Left lung (tissue), 10 donors: ENCODE measurements around the gene TENM3. TPM values are rescaled to one million over a fixed set of nuclear protein-coding genes. Genes with fewer than 3 reads are reported as not detected.

Source experiments
- ATAC-seq: fragments of 200-7000 bp; cut with Tn5 transposase; one replicate; pipeline ENCODE4 v1.9.1; 2020; ENCODE audit warnings: moderate library complexity
- DNase-seq, 4 donors: peaks; one replicate each; pipeline ENCODE4 v3.0.0-alpha.2; 2013 to 2020
- H3K27ac ChIP-seq, 2 donors: fragments of 200-600 bp; sonication (generic) in 1 of 2; one replicate each; pipeline versions ENCODE4 v1.5.0 to v1.8.0; 2020 to 2021
- H3K27me3 ChIP-seq, 2 donors: fragments of 200-600 bp; sonication (generic) in 1 of 2; one replicate each; pipeline versions ENCODE4 v1.5.0 to v1.8.0; 2020 to 2021
- H3K36me3 ChIP-seq, 2 donors: fragments of 200-600 bp; sonication (generic) in 1 of 2; one replicate each; pipeline versions ENCODE4 v1.5.0 to v1.8.0; 2020 to 2021
- H3K4me1 ChIP-seq, 2 donors: fragments of 200-600 bp; one replicate each; pipeline ENCODE4 v1.8.0; 2021
- H3K4me3 ChIP-seq, 2 donors: fragments of 200-600 bp; sonication (generic) in 1 of 2; one replicate each; pipeline versions ENCODE4 v1.5.0 to v1.8.0; 2020 to 2021; ENCODE audit warnings: mild to moderate bottlenecking in 1 of 2
- H3K9me3 ChIP-seq, 2 donors: fragments of 200-600 bp; sonication (generic) in 1 of 2; one replicate each; pipeline versions ENCODE4 v1.5.0 to v1.8.0; 2020 to 2021
- intact Hi-C, 2 donors: fragments of 100-400 bp; cut with DNase I; formaldehyde crosslinking; loops; one replicate each; pipeline versions ENCODE4 v1.11.2 to v1.14.2; 2022
- polyA plus RNA-seq, 6 donors: library from polyadenylated mRNA; unstranded; fragments of 120-200 nt; gene quantifications; one replicate each; pipeline ENCODE4 v1.2.1, GENCODE V29; 2013; ENCODE audit not compliant: insufficient read length in 6 of 6
- total RNA-seq, 2 donors: library from RNA; stranded (reverse); fragmentation: NEBNext Ultra II Directional; extraction: Animal tissue kit (Norgen Biotek cat#: 25700); gene quantifications; one replicate each; pipeline ENCODE4 v1.2.1, GENCODE V29; 2021
- TF ChIP-seq, protein P1 (sequence below), 2 donors: fragments of 200-600 bp; sonication (generic) in 1 of 2; IDR thresholded peaks; one replicate each; pipeline versions ENCODE4 v1.5.0 to v1.8.0; 2021; ENCODE audit warnings: antibody characterized with exemption in 2 of 2
- donor health status: DM: no; HTN: yes; CAD: no.
- donor health status: DM: no; HTN: no; CAD: no.

TENM3 gene
- total and polyA plus RNA-seq, 8 donors, result 2.2 to 5.6 (median 3.1) TPM

DNA sequence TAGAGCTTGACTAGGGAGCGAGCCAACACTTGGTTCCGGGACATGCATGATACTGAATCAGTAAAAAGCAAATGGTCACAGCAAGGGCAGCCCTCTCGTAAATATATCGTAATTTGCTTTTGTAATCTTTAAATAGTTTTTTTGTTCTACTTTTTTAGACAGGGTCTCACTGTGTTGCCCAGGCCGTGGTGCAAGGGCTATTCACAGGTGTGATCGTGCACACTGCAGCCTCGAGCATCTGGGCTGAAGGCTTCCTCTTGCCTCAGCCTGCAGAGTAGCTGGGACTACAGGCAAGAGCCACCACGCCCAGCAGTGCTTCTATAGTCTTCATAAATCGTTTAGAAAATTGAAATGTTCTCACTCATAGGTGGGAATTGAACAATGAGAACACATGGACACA lies 309.7 kb downstream of the TENM3 start:
- TF ChIP-seq, protein P1, sequence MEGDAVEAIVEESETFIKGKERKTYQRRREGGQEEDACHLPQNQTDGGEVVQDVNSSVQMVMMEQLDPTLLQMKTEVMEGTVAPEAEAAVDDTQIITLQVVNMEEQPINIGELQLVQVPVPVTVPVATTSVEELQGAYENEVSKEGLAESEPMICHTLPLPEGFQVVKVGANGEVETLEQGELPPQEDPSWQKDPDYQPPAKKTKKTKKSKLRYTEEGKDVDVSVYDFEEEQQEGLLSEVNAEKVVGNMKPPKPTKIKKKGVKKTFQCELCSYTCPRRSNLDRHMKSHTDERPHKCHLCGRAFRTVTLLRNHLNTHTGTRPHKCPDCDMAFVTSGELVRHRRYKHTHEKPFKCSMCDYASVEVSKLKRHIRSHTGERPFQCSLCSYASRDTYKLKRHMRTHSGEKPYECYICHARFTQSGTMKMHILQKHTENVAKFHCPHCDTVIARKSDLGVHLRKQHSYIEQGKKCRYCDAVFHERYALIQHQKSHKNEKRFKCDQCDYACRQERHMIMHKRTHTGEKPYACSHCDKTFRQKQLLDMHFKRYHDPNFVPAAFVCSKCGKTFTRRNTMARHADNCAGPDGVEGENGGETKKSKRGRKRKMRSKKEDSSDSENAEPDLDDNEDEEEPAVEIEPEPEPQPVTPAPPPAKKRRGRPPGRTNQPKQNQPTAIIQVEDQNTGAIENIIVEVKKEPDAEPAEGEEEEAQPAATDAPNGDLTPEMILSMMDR (IDR thresholded peaks at IDR 0.05), result no peak
- Histone ChIP-seq H3K36me3 (no peaks in the 10 kb centered on the region), H3K27me3 (no peaks in the 10 kb centered on the region), H3K4me1 (no peaks in the 10 kb centered on the region), H3K9me3 (no peaks in the 10 kb centered on the region), H3K4me3 (no peak overlapping the region), H3K27ac (no peak overlapping the region)
- intact Hi-C loops, result no loop called here
- ATAC-seq (no peak), DNase-seq (no peak)

DNA sequence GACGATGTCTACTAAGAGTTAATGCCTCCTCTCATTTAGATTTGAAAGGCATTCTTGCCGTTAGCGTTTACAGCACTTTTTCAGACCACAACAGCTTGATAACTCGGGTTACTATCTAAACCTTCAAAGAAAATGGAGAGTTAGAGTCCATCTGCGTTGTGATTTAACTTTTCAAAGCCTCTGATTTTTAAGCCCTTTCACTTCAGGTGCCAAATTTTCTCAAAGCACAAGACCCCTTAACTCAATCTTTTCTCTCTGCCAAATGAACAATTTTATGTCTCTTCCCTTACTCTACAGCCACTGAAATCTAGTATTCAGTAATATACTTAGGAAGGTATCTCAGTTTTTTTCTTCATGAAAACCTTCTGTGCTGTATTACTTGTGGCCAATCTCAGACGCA lies 310.5 kb downstream of the TENM3 start:
- Histone ChIP-seq H3K9me3 (no peaks in the 10 kb centered on the region), H3K27ac (no peak overlapping the region), H3K4me3 (no peak overlapping the region), H3K36me3 (no peaks in the 10 kb centered on the region), H3K27me3 (no peaks in the 10 kb centered on the region), H3K4me1 (no peaks in the 10 kb centered on the region)
- intact Hi-C loops, result no loop called here
- TF ChIP-seq, protein P1 (IDR thresholded peaks at IDR 0.05), result no peak
- ATAC-seq, result no peak
- no peak for DNase-seq

DNA sequence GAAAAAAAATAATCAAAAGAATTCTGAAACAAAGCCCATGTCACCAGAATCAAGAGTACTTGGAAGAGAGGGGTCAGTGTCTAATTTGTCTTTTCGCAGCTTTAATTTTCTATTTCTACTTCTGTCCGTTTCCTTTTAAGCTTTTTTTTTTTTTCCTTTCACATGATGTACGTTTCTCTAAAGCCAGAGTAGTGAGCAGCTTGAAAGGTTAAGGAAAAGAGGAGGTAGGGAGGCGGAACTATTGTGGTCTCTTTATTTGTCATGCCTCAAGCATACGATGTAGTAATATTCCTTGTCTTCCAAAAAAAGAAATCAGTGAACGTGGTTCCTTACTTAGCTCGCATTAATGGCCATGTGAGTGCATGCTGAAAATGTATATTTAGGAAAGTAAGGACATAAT lies 311.5 kb downstream of the TENM3 start:
- DNase-seq (no peak), ATAC-seq (no peak)
- Histone ChIP-seq H3K4me1 (no peaks in the 10 kb centered on the region), H3K4me3 (no peak overlapping the region), H3K36me3 (no peaks in the 10 kb centered on the region), H3K27me3 (no peaks in the 10 kb centered on the region), H3K9me3 (no peaks in the 10 kb centered on the region), H3K27ac (no peak overlapping the region)
- TF ChIP-seq, protein P1 (IDR thresholded peaks at IDR 0.05), result no peak
- intact Hi-C loops, result no loop called here

DNA sequence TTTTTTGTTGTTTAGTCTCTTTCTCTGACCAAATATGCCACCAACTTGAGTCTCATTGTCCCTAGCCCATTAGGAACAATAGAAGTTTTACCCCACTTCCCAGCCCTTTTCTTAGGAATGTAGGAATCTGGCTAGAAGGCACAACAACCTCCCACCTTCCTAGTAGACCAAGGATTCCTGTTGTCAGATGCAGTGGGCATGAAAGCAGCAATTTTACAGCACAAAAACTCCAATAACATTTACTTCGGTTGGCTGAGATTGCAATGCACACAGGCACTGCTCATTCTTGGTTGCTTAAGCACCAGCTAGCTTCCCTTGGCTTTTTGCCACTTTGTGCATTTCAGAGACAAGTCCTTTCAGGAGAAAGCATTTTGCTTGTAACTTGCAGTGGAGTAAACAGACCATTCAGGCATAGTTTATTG lies 312.8 kb downstream of the TENM3 start:
- no peaks in the 10 kb centered on the region for H3K36me3 ChIP-seq
- H3K27me3 ChIP-seq, result peaks cover 0 to 7% of the 10 kb centered on the region in 2 donors
- intact Hi-C loops, result no loop called here
- no peak overlapping the region for H3K27ac ChIP-seq
- no peaks in the 10 kb centered on the region for H3K4me1 ChIP-seq
- peak; percentile 76 for ATAC-seq
- H3K4me3 ChIP-seq, result no peak overlapping the region
- TF ChIP-seq, protein P1 (IDR thresholded peaks at IDR 0.05), result no peak
- peak in 1 of 4 donors; percentile 42 for DNase-seq
- H3K9me3 ChIP-seq, result no peaks in the 10 kb centered on the region

DNA sequence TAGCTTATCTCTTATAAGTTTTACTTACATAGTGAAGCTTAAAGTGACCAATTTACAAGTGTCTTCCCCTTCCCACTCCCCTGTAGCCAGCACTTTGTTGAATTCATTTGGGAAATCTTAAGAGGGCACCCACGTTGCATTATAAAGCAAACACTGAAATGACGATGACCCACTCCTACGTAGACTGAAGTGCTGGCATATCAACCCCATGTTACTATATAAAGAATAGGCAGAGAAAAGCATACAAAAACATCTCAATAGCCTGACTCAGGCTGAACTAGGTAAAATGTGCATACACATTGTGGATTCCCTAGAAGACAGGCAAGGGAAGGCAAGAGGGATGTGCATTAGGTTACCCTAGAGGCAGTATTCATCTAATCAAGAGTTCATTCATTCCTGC lies 313.4 kb downstream of the TENM3 start:
- Histone ChIP-seq H3K4me1 (no peaks in the 10 kb centered on the region), H3K9me3 (no peaks in the 10 kb centered on the region), H3K27me3 (peaks cover 0 to 7% of the 10 kb centered on the region in 2 donors), H3K36me3 (no peaks in the 10 kb centered on the region), H3K27ac (no peak overlapping the region), H3K4me3 (no peak overlapping the region)
- ATAC-seq, result peak; percentile 96
- intact Hi-C loops, result no loop called here
- DNase-seq, result no peak
- TF ChIP-seq, protein P1 (IDR thresholded peaks at IDR 0.05), result no peak
